ENCODE data around the gene SP1. TPM values are rescaled to one million over a fixed set of nuclear protein-coding genes. Genes with fewer than 3 reads are reported as not detected.
"Not testable (repeated sequence)": the region's sequence is repeated elsewhere in the genome, so short reads cannot be mapped to it uniquely, and the experiment has no call there.

The SP1 gene
- total RNA-seq, 3 donors from 2014 or later (not counting 1 experiment from before 2014, with no cell fraction given) = 84.6 to 96.3 (median 88.5) TPM

- peaks cover 25% of the 10 kb centered on the region for H3K36me3 ChIP-seq (ENCODE audit: control insufficient read depth, insufficient read depth, low read length)
- TF ChIP-seq, protein P1, sequence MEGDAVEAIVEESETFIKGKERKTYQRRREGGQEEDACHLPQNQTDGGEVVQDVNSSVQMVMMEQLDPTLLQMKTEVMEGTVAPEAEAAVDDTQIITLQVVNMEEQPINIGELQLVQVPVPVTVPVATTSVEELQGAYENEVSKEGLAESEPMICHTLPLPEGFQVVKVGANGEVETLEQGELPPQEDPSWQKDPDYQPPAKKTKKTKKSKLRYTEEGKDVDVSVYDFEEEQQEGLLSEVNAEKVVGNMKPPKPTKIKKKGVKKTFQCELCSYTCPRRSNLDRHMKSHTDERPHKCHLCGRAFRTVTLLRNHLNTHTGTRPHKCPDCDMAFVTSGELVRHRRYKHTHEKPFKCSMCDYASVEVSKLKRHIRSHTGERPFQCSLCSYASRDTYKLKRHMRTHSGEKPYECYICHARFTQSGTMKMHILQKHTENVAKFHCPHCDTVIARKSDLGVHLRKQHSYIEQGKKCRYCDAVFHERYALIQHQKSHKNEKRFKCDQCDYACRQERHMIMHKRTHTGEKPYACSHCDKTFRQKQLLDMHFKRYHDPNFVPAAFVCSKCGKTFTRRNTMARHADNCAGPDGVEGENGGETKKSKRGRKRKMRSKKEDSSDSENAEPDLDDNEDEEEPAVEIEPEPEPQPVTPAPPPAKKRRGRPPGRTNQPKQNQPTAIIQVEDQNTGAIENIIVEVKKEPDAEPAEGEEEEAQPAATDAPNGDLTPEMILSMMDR (IDR thresholded peaks at IDR 0.05) = no peak
- no peaks in the 10 kb centered on the region for H3K9me3 ChIP-seq (ENCODE audit: control insufficient read depth, insufficient read depth, low read length)
- H3K4me3 ChIP-seq (ENCODE audit: low read length) = peak within 1 kb of the TSS; percentile 99
- DNase-seq (peak; percentile 93 to 99), ATAC-seq (peak; percentile 97 to 100 (median 99))
- peak within 1 kb of the TSS; percentile 82 for H3K27ac ChIP-seq (ENCODE audit: low read length)
- peaks cover 38 to 50% of the 10 kb centered on the region in 2 donors for H3K4me1 Mint-ChIP-seq
- H3K4me1 ChIP-seq (ENCODE audit: control insufficient read depth, insufficient read depth, low read length) = peaks cover 36% of the 10 kb centered on the region
- WGBS (ENCODE audit: insufficient coverage) = 3% methylated on average over 31 of the region's 31 CpGs
- H3K4me3 Mint-ChIP-seq = peak within 1 kb of the TSS; percentile 99
- no peaks in the 10 kb centered on the region for H3K36me3 Mint-ChIP-seq
- no peaks in the 10 kb centered on the region for H3K27me3 Mint-ChIP-seq (ENCODE audit: low read depth in 2 of 2)
- H3K27ac Mint-ChIP-seq = peak within 1 kb of the TSS; percentile 94 to 96
- H3K27me3 ChIP-seq (ENCODE audit: control insufficient read depth, insufficient read depth, low read length) = no peaks in the 10 kb centered on the region
- no peaks in the 10 kb centered on the region for H3K9me3 Mint-ChIP-seq
- intact Hi-C loops (cut with micrococcal nuclease) = loop anchor here (1.0 kb wide), 3 partner anchors 10 to 62 kb away; no protein-coding TSS in a partner anchor
These were observed 61.3 kb downstream of the SP1 start, which contains the start of gene PRR13 for GRCh38 chr12:53441040-53441833. Gene PRR13, plus strand, starts transcription at chr12:53441734. Its CDS starts 981 bp downstream, at chr12:53442715.

- TF ChIP-seq, protein P1 (IDR thresholded peaks at IDR 0.05) = no peak
- Mint-ChIP-seq H3K4me1 (peaks cover 42 to 60% of the 10 kb centered on the region in 2 donors), H3K9me3 (no peaks in the 10 kb centered on the region), H3K27ac (peak overlapping the region; percentile 94 to 96), H3K27me3 (ENCODE audit: low read depth in 2 of 2) (no peaks in the 10 kb centered on the region), H3K36me3 (no peaks in the 10 kb centered on the region), H3K4me3 (peak overlapping the region; percentile 59)
- Histone ChIP-seq H3K4me3 (ENCODE audit: low read length) (no peak overlapping the region), H3K27me3 (ENCODE audit: control insufficient read depth, insufficient read depth, low read length) (no peaks in the 10 kb centered on the region), H3K9me3 (ENCODE audit: control insufficient read depth, insufficient read depth, low read length) (no peaks in the 10 kb centered on the region), H3K4me1 (ENCODE audit: control insufficient read depth, insufficient read depth, low read length) (peaks cover 36% of the 10 kb centered on the region), H3K36me3 (ENCODE audit: control insufficient read depth, insufficient read depth, low read length) (peaks cover 33% of the 10 kb centered on the region), H3K27ac (ENCODE audit: low read length) (no peak overlapping the region)
- intact Hi-C loops (cut with micrococcal nuclease) = no loop called here
- WGBS (ENCODE audit: insufficient coverage) = 97% methylated on average over 3 of the region's 4 CpGs
- DNase-seq (no peak), ATAC-seq (no peak)
These were observed 64.0 kb downstream of the SP1 start for GRCh38 chr12:53443955-53444354.

DNA sequence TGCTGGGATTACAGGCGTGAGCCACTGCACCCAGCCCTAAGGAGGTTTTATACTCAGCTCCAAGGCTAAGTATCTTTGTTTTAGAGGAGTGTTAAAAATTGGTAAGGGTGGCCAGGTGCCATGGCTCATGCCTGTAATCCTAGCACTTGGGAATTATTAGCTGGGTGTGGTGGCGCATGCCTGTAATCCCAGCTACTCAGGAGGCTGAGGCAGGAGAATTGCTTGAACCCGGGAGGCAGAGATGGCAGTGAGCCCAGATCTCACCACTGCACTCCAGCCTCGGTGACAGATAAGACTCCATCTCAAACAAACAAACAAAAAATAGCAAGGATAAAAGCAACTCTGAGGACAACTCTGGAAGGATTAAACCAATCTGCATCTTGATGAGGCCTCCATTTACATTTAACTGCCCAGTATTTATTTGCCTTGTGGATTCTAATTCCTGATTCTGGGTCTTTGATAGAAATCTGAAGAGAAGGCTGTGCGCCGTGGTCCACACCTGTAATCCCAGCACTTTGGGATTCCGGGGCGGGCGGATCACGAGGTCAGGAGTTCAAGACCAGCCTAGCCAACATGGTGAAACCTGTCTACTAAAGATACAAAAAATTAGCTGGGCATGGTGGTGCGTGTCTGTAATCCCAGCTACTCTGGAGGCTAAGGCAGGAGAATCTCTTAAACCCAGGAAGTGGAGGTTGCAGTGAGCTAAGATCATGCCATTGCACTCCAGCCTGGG, 64.8 kb downstream of the SP1 start:
- H3K36me3 Mint-ChIP-seq; ATAC-seq; intact Hi-C loops (cut with micrococcal nuclease): not testable (repeated sequence)

DNA sequence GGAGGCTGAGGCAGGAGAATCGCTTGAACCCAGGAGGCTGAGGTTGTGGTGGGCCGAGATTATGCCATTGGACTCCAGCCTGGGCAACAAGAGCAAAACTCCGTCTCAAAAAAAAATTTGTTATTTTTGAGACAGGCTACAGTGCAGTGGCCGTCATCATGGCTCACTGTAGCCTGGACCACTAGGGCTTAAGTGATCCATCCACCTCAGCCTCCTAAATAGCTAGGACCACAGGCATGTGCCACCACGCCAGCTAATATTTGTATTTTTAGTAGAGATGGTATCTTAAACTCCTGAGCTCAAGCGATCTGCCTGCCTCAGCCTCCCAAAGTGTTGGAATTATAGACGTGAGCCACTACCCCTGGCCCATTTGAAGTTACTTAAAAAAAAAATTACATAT, 71.0 kb downstream of the SP1 start:
- WGBS (ENCODE audit: insufficient coverage) = 93% methylated on average over 4 of the region's 7 CpGs

More for the DNA sequence above, 64.8 kb downstream of the SP1 start:
- 96% methylated on average over 10 of the region's 11 CpGs for WGBS (ENCODE audit: insufficient coverage)
- not testable (repeated sequence) for H3K4me3 ChIP-seq (ENCODE audit: low read length); DNase-seq; H3K4me3 Mint-ChIP-seq; H3K27me3 ChIP-seq (ENCODE audit: control insufficient read depth, insufficient read depth, low read length); H3K9me3 Mint-ChIP-seq; H3K27me3 Mint-ChIP-seq (ENCODE audit: low read depth in 2 of 2); H3K27ac ChIP-seq (ENCODE audit: low read length); H3K9me3 ChIP-seq (ENCODE audit: control insufficient read depth, insufficient read depth, low read length)
- peaks cover 42 to 60% of the 10 kb centered on the region in 2 donors for H3K4me1 Mint-ChIP-seq
- H3K4me1 ChIP-seq (ENCODE audit: control insufficient read depth, insufficient read depth, low read length) = peaks cover 36% of the 10 kb centered on the region
- H3K36me3 ChIP-seq (ENCODE audit: control insufficient read depth, insufficient read depth, low read length) = peaks cover 33% of the 10 kb centered on the region
- H3K27ac Mint-ChIP-seq = peak overlapping the region; percentile 51 to 94

More for the DNA sequence above, 71.0 kb downstream of the SP1 start:
- Histone ChIP-seq H3K4me1 (ENCODE audit: control insufficient read depth, insufficient read depth, low read length) (peaks cover 4% of the 10 kb centered on the region), H3K27ac (ENCODE audit: low read length) (no peak overlapping the region), H3K4me3 (ENCODE audit: low read length) (no peak overlapping the region), H3K9me3 (ENCODE audit: control insufficient read depth, insufficient read depth, low read length) (no peaks in the 10 kb centered on the region), H3K36me3 (ENCODE audit: control insufficient read depth, insufficient read depth, low read length) (peaks cover 28% of the 10 kb centered on the region), H3K27me3 (ENCODE audit: control insufficient read depth, insufficient read depth, low read length) (no peaks in the 10 kb centered on the region)
- no peaks in the 10 kb centered on the region for H3K27me3 Mint-ChIP-seq (ENCODE audit: low read depth in 2 of 2)
- TF ChIP-seq, protein P1 (IDR thresholded peaks at IDR 0.05) = no peak
- no peak for DNase-seq
- no peak overlapping the region for H3K4me3 Mint-ChIP-seq
- H3K9me3 Mint-ChIP-seq = no peaks in the 10 kb centered on the region
- ATAC-seq = no peak
- H3K36me3 Mint-ChIP-seq = peaks cover 25% of the 10 kb centered on the region
- peaks cover 42 to 47% of the 10 kb centered on the region in 2 donors for H3K4me1 Mint-ChIP-seq
- H3K27ac Mint-ChIP-seq = peak overlapping the region in 1 of 2 donors; percentile 46
- intact Hi-C loops (cut with micrococcal nuclease) = loop anchor here (1.0 to 2.0 kb wide), 2 partner anchors 10 to 50 kb away; partner anchors contain the start of genes PRR13 and TARBP2

Data from natural killer cell (primary cell).